ENCODE results near the gene TREH.
A peak's percentile ranks its signal among the peaks of the same experiment; 100 is the strongest.
"Not testable (repeated sequence)": the region's sequence is repeated elsewhere in the genome, so short reads cannot be mapped to it uniquely, and the experiment has no call there.

TREH gene

DNA sequence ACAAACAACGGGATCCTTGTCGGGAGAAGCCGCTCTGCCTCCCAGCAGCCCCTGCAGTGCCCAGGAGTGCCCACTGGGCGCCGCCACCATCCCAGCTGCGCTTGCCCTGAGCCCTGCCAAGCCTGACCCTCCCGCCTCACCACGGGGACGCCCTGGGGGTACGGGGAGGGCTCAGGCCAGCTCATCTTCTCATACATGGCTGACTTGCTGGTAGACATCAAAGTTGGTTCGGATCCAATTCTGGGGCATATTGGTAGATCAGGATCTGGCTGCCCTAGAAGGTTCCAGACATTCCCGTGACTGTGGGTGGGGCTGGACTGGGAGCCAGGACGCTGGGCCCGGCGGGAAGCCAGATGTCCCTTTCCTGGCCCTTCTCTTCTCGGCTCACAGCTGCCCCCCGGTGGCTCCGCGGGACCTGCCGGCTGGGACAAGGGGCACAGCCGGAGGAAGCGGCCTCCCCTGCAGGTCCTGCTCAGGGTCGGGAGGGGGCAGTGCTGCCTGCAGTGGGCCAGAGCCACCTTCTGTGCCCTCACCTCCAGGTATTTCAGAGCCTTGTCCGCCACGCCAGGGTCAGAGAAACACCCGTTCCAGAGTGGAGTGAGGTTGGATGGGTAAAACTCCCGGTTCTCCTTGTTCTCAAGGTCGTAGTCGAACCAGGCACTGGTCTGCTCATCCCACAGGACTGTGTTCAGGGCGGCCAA, 10.6 kb upstream of the TREH start:
- Histone ChIP-seq H3K4me3 (ENCODE audit: low read depth, low read length) (peak overlapping the region; percentile 50), H3K27me3 (replicated peaks) (no peaks in the 10 kb centered on the region), H3K27ac (no peak overlapping the region), H3K36me3 (replicated peaks) (no peaks in the 10 kb centered on the region)
- TF ChIP-seq, protein P1, sequence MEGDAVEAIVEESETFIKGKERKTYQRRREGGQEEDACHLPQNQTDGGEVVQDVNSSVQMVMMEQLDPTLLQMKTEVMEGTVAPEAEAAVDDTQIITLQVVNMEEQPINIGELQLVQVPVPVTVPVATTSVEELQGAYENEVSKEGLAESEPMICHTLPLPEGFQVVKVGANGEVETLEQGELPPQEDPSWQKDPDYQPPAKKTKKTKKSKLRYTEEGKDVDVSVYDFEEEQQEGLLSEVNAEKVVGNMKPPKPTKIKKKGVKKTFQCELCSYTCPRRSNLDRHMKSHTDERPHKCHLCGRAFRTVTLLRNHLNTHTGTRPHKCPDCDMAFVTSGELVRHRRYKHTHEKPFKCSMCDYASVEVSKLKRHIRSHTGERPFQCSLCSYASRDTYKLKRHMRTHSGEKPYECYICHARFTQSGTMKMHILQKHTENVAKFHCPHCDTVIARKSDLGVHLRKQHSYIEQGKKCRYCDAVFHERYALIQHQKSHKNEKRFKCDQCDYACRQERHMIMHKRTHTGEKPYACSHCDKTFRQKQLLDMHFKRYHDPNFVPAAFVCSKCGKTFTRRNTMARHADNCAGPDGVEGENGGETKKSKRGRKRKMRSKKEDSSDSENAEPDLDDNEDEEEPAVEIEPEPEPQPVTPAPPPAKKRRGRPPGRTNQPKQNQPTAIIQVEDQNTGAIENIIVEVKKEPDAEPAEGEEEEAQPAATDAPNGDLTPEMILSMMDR (IDR thresholded peaks at IDR 0.05; ENCODE audit: low read depth, low read length, missing control alignments): peak; percentile 84
- in situ Hi-C loops (cut with HindIII; ENCODE audit: low pct_ligation_motif_present, low sequenced_read_pairs): no loop called here
- DNase-seq: peak; percentile 55

DNA sequence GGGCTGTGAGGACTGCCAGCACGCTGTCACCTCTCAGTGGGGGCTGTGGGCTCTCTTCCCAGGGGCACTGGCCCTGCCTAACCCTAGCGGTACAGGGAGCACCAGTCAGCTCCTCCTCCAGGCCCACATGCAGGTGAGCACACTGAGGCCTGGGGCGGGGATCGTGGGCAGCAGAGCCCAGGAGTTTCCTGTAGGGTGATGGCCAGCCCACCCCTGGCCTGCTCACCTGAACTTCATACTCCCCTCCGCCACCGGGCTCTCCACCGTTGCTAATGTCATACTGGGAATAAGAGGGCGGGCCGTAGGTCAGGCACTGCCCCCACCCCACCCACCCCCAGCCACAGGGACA, 10.0 kb upstream of the TREH start:
- no peak for DNase-seq
- Histone ChIP-seq H3K4me3 (ENCODE audit: low read depth, low read length) (peak overlapping the region; percentile 27), H3K27ac (no peak overlapping the region), H3K27me3 (replicated peaks) (no peaks in the 10 kb centered on the region), H3K36me3 (replicated peaks) (no peaks in the 10 kb centered on the region)
- TF ChIP-seq, protein P1 (IDR thresholded peaks at IDR 0.05; ENCODE audit: low read depth, low read length, missing control alignments): no peak
- in situ Hi-C loops (cut with HindIII; ENCODE audit: low pct_ligation_motif_present, low sequenced_read_pairs): no loop called here

DNA sequence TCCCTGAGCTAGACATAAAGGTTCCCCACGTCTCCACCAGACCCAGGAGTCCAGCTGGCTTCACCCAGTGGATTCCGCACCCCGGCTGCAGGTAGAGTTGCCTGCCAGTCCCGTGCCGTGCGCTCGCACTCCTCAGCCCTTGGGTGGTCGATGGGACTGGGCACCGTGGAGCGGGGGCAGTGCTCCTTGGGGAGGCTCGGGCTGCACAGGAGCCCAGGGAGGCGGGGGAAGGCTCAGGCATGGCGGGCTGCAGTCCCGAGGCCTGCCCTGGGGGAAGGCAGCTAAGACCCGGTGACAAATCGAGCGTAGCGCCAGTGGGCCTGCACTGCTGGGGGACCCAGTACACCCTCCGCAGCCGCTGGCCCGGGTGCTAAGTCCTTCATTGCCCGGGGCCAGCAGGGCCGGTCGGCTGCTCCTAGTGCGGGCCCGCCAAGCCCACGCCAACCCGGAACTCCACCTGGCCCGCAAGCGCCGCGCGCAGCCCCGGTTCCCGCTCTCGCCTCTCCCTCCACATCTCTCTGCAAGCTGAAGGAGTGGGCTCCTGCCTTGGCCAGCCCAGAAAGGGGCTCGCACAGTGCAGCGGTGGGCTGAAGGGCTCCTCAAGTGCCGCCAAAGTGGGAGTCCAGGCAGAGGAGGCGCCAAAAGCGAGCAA, 9.5 kb upstream of the TREH start:
- DNase-seq: no peak
- in situ Hi-C loops (cut with HindIII; ENCODE audit: low pct_ligation_motif_present, low sequenced_read_pairs): no loop called here
- Histone ChIP-seq H3K27ac (no peak overlapping the region), H3K4me3 (ENCODE audit: low read depth, low read length) (no peak overlapping the region), H3K36me3 (replicated peaks) (no peaks in the 10 kb centered on the region), H3K27me3 (replicated peaks) (no peaks in the 10 kb centered on the region)
- TF ChIP-seq, protein P1 (IDR thresholded peaks at IDR 0.05; ENCODE audit: low read depth, low read length, missing control alignments): no peak

DNA sequence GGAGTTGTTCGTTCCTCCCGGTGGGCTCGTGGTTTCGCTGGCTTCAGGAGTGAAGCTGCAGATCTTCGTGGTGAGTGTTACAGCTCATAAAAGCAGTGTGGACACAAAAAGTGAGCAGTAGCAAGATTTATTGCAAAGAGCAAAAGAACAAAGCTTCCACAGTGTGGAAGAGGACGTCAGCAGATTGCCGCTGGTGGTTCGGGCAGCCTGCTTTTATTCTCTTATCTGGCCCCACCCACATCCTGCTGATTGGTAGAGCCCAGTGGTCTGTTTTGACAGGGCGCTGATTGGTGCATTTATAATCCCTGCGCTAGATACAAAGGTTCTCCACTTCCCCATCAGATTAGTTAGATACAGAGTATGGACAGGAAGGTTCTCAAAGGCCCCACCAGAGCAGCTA, 8.9 kb upstream of the TREH start:
- DNase-seq; H3K27ac ChIP-seq; H3K36me3 ChIP-seq (replicated peaks); in situ Hi-C loops (cut with HindIII; ENCODE audit: low pct_ligation_motif_present, low sequenced_read_pairs); H3K27me3 ChIP-seq (replicated peaks); H3K4me3 ChIP-seq (ENCODE audit: low read depth, low read length): not testable (repeated sequence)

DNA sequence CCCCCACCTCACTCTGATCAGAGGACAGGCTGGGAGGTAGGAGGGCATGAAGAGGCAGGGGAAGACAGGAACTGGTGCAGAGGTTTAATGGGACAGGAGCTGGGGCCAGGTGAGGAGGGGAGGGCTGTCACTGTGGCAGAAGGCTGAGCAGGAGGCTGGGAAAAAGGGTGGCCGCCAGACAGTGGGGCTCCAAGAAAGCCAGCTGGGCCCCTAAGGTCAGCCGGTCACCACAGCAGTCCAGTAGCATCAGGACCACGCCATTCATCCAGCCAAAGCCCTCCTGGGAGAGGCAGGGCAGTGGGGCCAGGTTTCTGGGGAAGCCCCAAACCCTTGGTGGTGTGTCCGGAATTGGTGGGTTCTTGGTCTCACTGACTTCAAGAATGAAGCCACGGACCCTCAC, 8.5 kb upstream of the TREH start:
- TF ChIP-seq, protein P1 (IDR thresholded peaks at IDR 0.05; ENCODE audit: low read depth, low read length, missing control alignments): no peak
- in situ Hi-C loops (cut with HindIII; ENCODE audit: low pct_ligation_motif_present, low sequenced_read_pairs): no loop called here
- no peak overlapping the region for H3K27ac ChIP-seq
- DNase-seq: no peak
- H3K36me3 ChIP-seq (replicated peaks): no peaks in the 10 kb centered on the region
- H3K27me3 ChIP-seq (replicated peaks): no peaks in the 10 kb centered on the region
- no peak overlapping the region for H3K4me3 ChIP-seq (ENCODE audit: low read depth, low read length)

DNA sequence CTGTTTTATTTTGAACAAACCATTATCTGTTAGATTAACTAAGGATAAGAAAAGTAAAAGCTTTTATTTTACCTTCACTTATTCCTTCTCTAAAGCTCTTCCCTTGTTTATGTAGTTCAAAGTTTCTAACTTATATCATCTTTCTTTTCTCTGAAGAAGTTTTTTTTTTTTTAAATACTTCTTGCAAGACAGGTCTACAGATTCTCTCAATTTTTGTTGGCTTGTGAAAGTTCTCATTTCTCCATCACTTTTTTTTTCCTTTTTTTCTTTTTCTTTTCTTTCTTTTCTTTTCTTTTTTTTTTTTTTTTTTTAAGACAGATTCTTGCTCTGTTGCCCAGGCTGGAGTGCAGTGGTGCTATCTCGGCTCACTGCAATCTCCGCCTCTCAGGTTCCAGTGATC, 4.7 kb upstream of the TREH start:
- in situ Hi-C loops (cut with HindIII; ENCODE audit: low pct_ligation_motif_present, low sequenced_read_pairs): no loop called here
- TF ChIP-seq, protein P1 (IDR thresholded peaks at IDR 0.05; ENCODE audit: low read depth, low read length, missing control alignments): no peak
- DNase-seq: no peak
- no peak overlapping the region for H3K27ac ChIP-seq
- H3K36me3 ChIP-seq (replicated peaks): no peaks in the 10 kb centered on the region
- no peaks in the 10 kb centered on the region for H3K27me3 ChIP-seq (replicated peaks)
- no peak overlapping the region for H3K4me3 ChIP-seq (ENCODE audit: low read depth, low read length)

DNA sequence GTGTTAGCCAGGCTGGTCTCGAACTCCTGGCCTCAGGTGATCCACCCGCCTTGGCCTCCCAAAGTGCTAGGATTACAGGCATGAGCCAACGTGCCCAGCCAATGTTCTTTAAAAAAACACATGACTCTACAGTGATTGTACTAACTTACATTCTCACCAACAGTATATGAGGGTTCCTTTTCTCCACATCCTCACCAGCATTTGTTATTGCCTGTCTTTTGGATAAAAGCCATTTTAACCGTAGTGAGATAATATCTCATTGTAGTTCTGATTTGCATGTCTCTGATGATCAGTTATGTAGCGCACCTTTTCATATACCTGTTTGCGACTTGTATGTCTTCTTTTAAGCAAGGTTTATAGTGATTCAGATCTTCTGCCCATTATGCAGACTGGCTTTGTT, 3.5 kb upstream of the TREH start:
- H3K27ac ChIP-seq; in situ Hi-C loops (cut with HindIII; ENCODE audit: low pct_ligation_motif_present, low sequenced_read_pairs); H3K36me3 ChIP-seq (replicated peaks); DNase-seq; H3K4me3 ChIP-seq (ENCODE audit: low read depth, low read length); H3K27me3 ChIP-seq (replicated peaks): not testable (repeated sequence)

All from brain microvascular endothelial cell (primary cell).